GM04504 (cell line): ENCODE data around the gene ADAMTS12.

Experiments
- DNase-seq: peaks from one replicate; pipeline ENCODE4 v3.0.0-alpha.2; 2012; ENCODE audit warnings: low read depth

ADAMTS12 gene

DNA sequence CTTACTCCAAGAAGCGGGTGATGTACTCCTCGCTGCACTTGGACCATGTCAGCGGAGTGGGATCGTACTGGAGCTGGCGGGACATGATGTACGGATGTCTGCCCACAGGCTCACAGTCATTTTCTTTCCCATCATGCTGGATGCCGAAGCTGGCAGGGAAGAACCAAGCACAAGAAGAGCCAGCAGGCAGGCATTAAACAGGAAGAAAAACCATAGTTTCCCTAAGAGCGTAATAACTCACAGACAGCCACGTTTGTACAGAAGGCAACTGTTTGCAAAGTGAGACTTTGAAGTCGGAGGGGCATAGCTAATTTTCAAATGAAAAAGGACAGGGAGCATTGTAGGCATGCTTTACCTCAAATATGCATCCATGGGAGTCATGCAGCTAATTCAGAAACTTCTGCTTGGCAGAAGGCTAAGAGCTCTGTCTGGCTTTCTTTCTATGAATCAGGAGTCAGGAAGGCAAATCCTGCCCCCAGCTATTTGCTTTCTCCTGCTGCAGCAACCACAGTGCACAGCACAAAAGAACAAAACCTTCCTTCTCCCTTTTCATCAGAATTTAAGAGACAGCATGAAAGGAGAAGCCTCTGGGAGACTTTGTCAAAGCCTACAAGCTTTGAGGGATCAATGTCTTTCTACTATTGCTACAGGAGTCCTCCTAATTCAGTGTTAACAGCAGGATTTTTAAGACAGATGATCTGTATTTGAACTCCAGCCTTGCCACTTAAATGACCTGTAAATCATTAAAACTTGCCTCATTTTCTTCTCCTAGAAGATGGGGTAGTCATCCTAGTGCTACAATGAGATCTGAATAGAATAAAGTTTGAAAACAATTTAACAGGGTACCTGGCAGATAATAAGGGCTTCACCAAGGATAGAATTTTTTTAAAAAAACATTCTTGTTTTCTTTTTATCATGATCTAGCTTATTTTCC, 242.0 kb downstream of the ADAMTS12 start:
- DNase-seq = peak; percentile 48

GRCh38 chr5:33641744-33642505, 249.9 kb downstream of the ADAMTS12 start:
- DNase-seq = no peak

GRCh38 chr5:33639474-33639873, 252.3 kb downstream of the ADAMTS12 start:
- DNase-seq = no peak

- no peak for DNase-seq
These were observed 254.8 kb downstream of the ADAMTS12 start for GRCh38 chr5:33637011-33637410.

GRCh38 chr5:33635582-33635981, 256.2 kb downstream of the ADAMTS12 start:
- DNase-seq = no peak

DNA sequence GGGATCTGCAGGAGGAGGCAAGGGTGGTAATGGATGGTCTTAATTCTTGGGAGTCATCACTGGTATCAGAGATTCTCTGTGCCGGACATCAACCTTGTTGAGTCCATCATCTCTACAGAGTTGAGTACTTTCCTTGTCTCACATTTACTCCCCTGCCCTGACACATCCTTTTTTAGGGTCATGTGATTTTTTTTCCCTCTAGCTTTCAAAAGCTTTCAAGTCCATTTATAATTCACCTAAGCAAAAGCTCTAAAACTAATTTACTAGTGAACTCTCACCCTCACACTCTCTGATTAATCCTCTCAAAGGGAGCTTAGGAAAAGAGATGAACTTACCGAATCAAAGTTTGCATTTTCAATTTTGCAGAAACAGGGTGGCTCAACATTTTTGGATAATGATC, 258.1 kb downstream of the ADAMTS12 start:
- DNase-seq = no peak

DNA sequence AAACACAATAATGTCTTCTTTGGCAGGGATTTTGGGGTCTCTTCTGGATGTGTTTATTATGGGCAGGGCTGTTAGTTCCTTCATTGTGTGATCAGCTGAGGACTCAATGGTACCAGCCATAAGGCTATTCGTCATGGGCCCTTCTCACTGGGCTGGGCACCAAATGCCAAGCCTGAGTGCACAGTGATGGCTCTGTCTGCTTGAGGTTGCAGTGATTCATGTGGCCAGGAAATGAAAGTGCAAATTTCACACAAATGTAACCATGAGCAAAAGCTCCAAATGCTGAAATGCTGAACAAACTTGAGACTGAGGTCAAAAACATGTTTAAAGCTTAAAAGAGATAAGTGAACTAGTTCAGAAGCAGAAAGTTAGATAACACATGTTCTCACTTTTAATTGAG, 260.0 kb downstream of the ADAMTS12 start:
- no peak for DNase-seq

DNA sequence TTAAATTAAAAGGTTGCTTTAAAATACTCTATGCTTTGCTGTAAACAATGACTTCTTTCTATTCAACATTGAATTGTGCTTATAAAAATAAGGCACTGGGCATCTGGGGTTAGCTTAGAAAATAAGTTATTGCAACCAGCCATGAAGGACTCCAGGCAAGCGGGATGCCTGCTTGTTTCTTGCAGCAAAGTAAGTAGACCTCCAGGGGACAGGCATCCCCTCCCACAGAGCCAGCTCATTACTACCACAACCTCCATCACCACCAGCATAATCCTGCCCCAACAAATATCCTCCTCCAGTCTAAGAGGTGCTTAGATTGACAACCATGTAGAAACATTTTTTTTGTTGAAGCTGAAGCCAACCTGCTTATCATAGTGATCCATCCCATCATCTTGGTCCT, 260.7 kb downstream of the ADAMTS12 start:
- DNase-seq = no peak

GRCh38 chr5:33629999-33630398, 261.8 kb downstream of the ADAMTS12 start:
- DNase-seq = no peak

- no peak for DNase-seq
These were observed 263.0 kb downstream of the ADAMTS12 start for GRCh38 chr5:33628796-33629195.

- DNase-seq = no peak
These were observed 270.3 kb downstream of the ADAMTS12 start for GRCh38 chr5:33621514-33621913.

DNA sequence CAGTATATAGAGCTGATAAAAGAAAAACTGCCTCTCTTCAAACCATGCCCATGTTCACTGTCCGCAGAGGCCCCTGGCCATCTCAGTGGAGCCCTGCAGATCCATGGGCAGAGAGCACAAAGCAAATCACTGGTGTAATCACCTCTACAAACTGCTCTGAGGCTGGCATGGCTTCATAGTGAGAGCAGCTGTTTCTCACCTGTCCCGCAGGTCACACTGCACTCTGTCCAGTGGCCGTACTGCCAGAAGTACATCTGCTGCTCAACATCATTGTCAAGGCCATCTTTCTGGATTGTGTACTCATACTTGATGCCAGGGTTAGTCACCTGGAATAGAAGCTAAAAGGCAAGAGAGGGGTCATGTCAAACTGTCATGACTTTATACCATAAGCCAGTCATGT, 277.8 kb downstream of the ADAMTS12 start:
- no peak for DNase-seq

GRCh38 chr5:33612386-33612785, 279.4 kb downstream of the ADAMTS12 start:
- DNase-seq = no peak

DNA sequence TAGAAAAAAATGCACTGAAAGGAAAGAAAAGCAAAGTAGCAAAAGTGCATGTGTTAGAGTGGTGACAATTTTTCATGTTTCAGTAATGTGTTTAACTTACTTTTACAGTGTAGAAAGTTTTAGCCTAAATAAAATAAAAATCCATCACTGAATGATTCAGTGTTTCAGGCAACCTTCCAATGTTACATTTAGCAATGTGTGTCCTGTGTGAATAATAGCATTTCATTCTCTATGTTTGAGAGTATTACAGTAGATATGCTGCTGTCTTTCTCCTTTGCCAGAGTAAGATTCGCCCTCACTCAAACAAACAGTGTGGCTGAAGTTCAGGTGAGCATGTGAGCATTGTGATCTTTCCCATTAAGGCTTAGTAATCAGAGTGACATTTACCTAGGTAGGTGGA, 279.9 kb downstream of the ADAMTS12 start:
- peak; percentile 30 for DNase-seq

DNA sequence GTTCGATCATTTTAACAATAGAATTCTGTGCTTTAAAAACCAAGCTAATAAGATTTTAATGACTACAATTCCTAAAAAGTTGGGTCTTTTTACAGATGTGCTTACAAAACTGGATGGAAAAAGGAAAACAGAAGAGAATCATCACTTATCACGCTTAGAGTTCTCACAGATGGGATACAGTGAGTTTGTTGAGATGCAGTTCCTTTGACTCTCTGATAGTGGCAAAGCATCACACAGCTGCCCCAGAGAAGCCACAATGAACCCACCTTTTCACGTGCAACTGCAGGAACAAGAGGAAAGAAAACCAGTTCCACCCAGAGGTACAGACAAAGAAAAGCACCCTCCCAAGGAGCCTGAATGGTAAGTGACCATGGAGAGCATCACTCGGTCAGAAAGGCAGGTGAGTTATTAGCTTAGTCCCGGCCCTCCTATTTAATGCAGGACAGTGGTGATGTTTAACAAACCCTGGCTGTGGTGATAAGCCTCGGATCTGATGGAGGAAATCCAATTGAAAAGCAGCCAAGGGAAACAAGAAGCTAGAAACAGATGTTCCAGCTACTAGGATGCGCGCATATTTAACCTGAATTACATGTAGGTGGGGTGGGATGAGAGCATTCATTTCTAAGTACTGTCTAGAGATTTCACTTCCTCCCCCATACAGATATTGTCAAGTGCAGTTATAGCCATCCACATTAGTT, 283.3 kb downstream of the ADAMTS12 start:
- no peak for DNase-seq

DNA sequence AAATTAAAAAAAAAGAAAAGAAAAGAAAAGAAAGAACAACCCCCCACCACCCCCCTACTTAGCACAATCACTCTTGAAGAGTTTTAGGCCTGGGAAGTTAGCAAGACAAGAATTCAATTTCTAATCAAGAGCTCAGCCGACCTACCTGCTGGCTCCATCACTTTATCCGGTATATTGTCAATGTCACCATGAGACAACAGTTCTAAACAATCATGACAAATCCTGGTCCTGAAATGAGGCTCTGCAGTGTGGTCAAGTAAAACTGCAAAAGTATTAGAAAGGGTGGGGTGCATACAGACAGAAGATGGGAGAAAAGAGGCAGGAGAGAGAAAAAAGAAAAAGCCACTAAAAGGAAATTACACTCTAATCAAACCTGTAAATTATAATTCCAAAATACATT, 287.3 kb downstream of the ADAMTS12 start:
- DNase-seq = no peak

DNA sequence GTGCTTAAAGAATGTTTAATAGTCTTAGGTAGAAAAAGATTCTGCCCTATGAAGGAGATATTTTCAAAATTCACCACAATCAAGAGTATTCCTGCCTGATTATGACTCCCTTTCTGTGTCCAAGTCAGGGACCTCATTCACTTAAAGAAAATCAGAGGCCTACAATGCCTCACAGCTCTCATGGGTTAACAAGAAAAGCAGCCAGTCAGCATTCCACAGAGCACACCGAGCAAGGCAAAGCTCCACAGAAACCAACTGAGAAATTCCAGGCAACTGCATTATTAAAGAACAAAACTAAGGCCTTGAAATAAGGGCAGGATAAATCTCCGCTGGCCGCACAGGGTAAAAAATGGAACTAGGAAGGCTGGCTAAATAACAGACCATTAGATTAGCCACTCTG, 289.9 kb downstream of the ADAMTS12 start:
- no peak for DNase-seq

DNA sequence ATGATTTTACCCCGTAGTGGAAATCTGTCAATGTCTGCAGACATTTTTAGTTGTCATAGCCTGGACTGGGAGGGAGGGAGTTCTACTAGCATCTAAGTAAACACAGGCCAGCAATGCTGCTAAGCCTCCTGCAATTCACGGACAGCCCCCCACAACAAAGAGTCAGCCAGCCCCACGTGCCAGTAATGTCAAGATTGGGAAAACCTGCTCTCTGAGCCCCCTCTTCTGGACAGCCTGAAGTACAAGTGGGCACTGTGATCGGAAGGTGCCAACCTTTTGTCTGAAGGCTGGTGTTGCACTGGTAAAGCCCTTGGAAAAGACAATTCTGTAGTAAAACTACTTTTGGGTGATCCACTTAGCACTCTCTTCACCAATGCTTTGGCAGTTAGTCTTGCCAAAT, 296.5 kb downstream of the ADAMTS12 start:
- no peak for DNase-seq

- no peak for DNase-seq
These were observed 297.8 kb downstream of the ADAMTS12 start for GRCh38 chr5:33594006-33594405.

GRCh38 chr5:33592245-33592644, 299.5 kb downstream of the ADAMTS12 start:
- no peak for DNase-seq

GRCh38 chr5:33588654-33589372, 303.0 kb downstream of the ADAMTS12 start:
- DNase-seq = no peak

DNA sequence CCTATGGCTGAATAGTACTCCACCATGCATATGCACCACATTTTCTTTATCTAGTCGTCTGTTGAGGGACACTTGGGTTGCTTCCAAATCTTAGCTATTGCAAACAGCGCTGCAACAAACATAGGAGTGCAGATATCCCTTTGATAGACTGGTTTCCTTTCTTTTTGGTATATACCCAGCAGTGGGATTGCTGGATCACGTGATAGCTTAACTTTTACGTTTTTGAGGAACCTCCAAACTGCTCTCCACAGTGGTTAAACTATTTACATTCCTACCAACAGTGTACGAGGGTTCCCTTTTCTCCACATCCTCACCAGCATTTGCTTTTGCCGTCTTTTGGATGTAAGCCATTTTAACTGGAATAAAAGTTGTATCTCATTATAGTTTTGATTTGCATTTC, 308.5 kb downstream of the ADAMTS12 start:
- DNase-seq = no peak
